HCT116 (cell line): ENCODE measurements around the gene CALML6. TPM values are rescaled to one million over a fixed set of nuclear protein-coding genes. Genes with fewer than 3 reads are reported as not detected.
A peak's percentile ranks its signal among the peaks of the same experiment; 100 is the strongest.

Experiments used
- ATAC-seq: fragments of 200-7000 bp; cut with Tn5 transposase; 2 replicates; pipeline ENCODE4 v1.9.1; 2020; ENCODE audit warnings: mild to moderate bottlenecking, moderate library complexity
- BruUV-seq: library from RNA; stranded (reverse); fragments of 400-500 nt; replicated peaks from 2 replicates; lab custom pipeline; 2021; lab: Mats Ljungman, UMichigan
- CTCF ChIA-PET: fragments of 300-600 bp; sonication (Branson Sonifier 250); formaldehyde crosslinking; loops from one replicate; lab custom pipeline; 2021; ENCODE audit warnings: antibody characterized with exemption; lab: Charles Lee
- POLR2A ChIA-PET: fragments of 300-600, 350-600 bp; sonication (Branson Sonifier 250); formaldehyde crosslinking; loops from one replicate; lab custom pipeline; 2021; ENCODE audit warnings: antibody characterized with exemption; lab: Charles Lee
- RAD21 ChIA-PET, 2 experiments: fragments of 300-600 bp; sonication (Branson Sonifier 250); formaldehyde crosslinking; loops; one replicate each; lab custom pipeline; 2023; ENCODE audit warnings: low total read pairs in 2 of 2; ENCODE audit not compliant: uncharacterized antibody in 2 of 2, unreplicated experiment in 2 of 2, low non-redundant PET in 1 of 2; lab: Charles Lee
- DNase-seq: peaks from one replicate; pipeline ENCODE4 v3.0.0-alpha.2; 2010; ENCODE audit warnings: low read depth, low spot score
- H2AFZ ChIP-seq: fragments of 200-600 bp; shearing (Covaris generic), sonication (generic); 2 replicates; pipeline ENCODE4 v1.6.1; 2017; ENCODE audit warnings: low read depth, mixed run types, mixed read lengths, antibody characterized with exemption, low read length; ENCODE audit not compliant: poor library complexity, severe bottlenecking
- H3K27ac ChIP-seq: 2 replicates; pipeline ENCODE4 v1.5.1; 2012; ENCODE audit warnings: low read depth, low read length
- H3K27me3 ChIP-seq: fragments of 200-600 bp; sonication (generic); 2 replicates; pipeline ENCODE4 v1.6.1; 2016; ENCODE audit warnings: mixed run types, low read length, mixed read lengths; ENCODE audit not compliant: insufficient read depth
- H3K36me3 ChIP-seq, 2 experiments: fragments of 200-500 bp in 1 of 2; fragments of 200-600 bp in 1 of 2; sonication (Bioruptor generic) in 1 of 2; sonication (generic) in 1 of 2; 2 replicates each; pipeline versions ENCODE4 v1.5.1 to v1.6.1; 2014 to 2016; ENCODE audit warnings: low read length in 2 of 2, inconsistent platforms in 1 of 2, mixed read lengths in 1 of 2, mixed run types in 1 of 2; ENCODE audit not compliant: insufficient read depth in 2 of 2, control insufficient read depth in 1 of 2
- H3K4me1 ChIP-seq, 2 experiments: fragments of 200-600 bp in 1 of 2; sonication (generic) in 1 of 2; 2 replicates each; pipeline versions ENCODE4 v1.5.1 to v1.6.1; 2012 to 2017; ENCODE audit warnings: low read length in 2 of 2, inconsistent platforms in 1 of 2, mild to moderate bottlenecking in 1 of 2, mixed read lengths in 1 of 2, mixed run types in 1 of 2, moderate library complexity in 1 of 2; ENCODE audit not compliant: insufficient read depth in 2 of 2, control insufficient read depth in 1 of 2
- H3K4me2 ChIP-seq: fragments of 200-600 bp; sonication (generic); 2 replicates; pipeline ENCODE4 v1.6.1; 2017; ENCODE audit warnings: mixed run types, low read length, mixed read lengths
- H3K4me3 ChIP-seq, 2 experiments: fragments of 200-600 bp in 1 of 2; sonication (generic) in 1 of 2; replicated peaks in 1 of 2; 2 replicates each; pipeline ENCODE4 v1.5.1; 2011 to 2016; ENCODE audit warnings: low read length in 2 of 2, control low read depth in 1 of 2, low read depth in 1 of 2, mild to moderate bottlenecking in 1 of 2, mixed read lengths in 1 of 2, mixed run types in 1 of 2
- H3K79me2 ChIP-seq: fragments of 200-600 bp; sonication (generic); 2 replicates; pipeline ENCODE4 v1.6.1; 2017; ENCODE audit warnings: mild to moderate bottlenecking, mixed run types, low read length, moderate library complexity, mixed read lengths; ENCODE audit not compliant: insufficient read depth
- H3K9ac ChIP-seq: fragments of 200-600 bp; sonication (generic); 2 replicates; pipeline ENCODE4 v1.6.1; 2016; ENCODE audit warnings: low read length, mixed read lengths
- H3K9me2 ChIP-seq: fragments of 200-600 bp; sonication (generic), shearing (Covaris generic); 2 replicates; pipeline ENCODE4 v1.6.1; 2017; ENCODE audit warnings: mixed run types, mild to moderate bottlenecking, moderate library complexity; ENCODE audit not compliant: insufficient read depth
- H3K9me3 ChIP-seq, 2 experiments: fragments of 200-500 bp in 1 of 2; fragments of 200-600 bp in 1 of 2; sonication (Bioruptor generic) in 1 of 2; sonication (generic) in 1 of 2; 2 replicates each; pipeline ENCODE4 v1.6.1; 2014 to 2017; ENCODE audit warnings: low read length in 2 of 2, mixed read lengths in 2 of 2, inconsistent platforms in 1 of 2, low read depth in 1 of 2, mild to moderate bottlenecking in 1 of 2, mixed run types in 1 of 2, moderate library complexity in 1 of 2; ENCODE audit not compliant: control insufficient read depth in 1 of 2, insufficient read depth in 1 of 2
- H4K20me1 ChIP-seq: fragments of 200-600 bp; sonication (generic), shearing (Covaris generic); 2 replicates; pipeline ENCODE4 v1.6.1; 2017; ENCODE audit warnings: mixed run types, mild to moderate bottlenecking, moderate library complexity; ENCODE audit not compliant: insufficient read depth
- CBX3 ChIP-seq: IDR thresholded peaks from 2 replicates; pipeline ENCODE4 v1.6.1; 2012; ENCODE audit warnings: low read depth
- CTCF ChIP-seq, 3 experiments: fragments of 200-600 bp in 1 of 3; sonication (generic) in 1 of 3; IDR thresholded peaks in 2 of 3; conservative IDR thresholded peaks in 1 of 3; 2 replicates each; pipeline ENCODE4 v1.5.1; 2012 to 2017; ENCODE audit warnings: low read depth in 2 of 3, low read length in 2 of 3, antibody characterized with exemption in 1 of 3, borderline replicate concordance in 1 of 3, control low read depth in 1 of 3, mild to moderate bottlenecking in 1 of 3, mixed read lengths in 1 of 3, mixed run types in 1 of 3, moderate library complexity in 1 of 3; ENCODE audit not compliant: insufficient read depth in 1 of 3
- JUND ChIP-seq: IDR thresholded peaks from 2 replicates; pipeline ENCODE4 v1.6.1; 2012
- MAX ChIP-seq: IDR thresholded peaks from 2 replicates; pipeline ENCODE4 v1.6.1; 2012
- POLR2A ChIP-seq: IDR thresholded peaks from 2 replicates; pipeline ENCODE4 v1.7.0; 2011; ENCODE audit warnings: borderline replicate concordance; ENCODE audit not compliant: insufficient read depth, insufficient read length; ENCODE audit errors: extremely low read depth
- RAD21 ChIP-seq: IDR thresholded peaks from 2 replicates; pipeline ENCODE4 v1.6.1; 2012; ENCODE audit warnings: low read depth, mild to moderate bottlenecking
- REST ChIP-seq: IDR thresholded peaks from 2 replicates; pipeline ENCODE4 v1.6.1; 2012; ENCODE audit warnings: low read depth
- SIN3A ChIP-seq: IDR thresholded peaks from 2 replicates; pipeline ENCODE4 v1.6.1; 2012; ENCODE audit warnings: low read depth
- SRF ChIP-seq: IDR thresholded peaks from 2 replicates; pipeline ENCODE4 v1.6.1; 2012; ENCODE audit warnings: low read depth
- TCF7L2 ChIP-seq: IDR thresholded peaks from 2 replicates; pipeline ENCODE4 v1.7.0; 2011; ENCODE audit warnings: borderline replicate concordance, inconsistent platforms; ENCODE audit not compliant: insufficient read depth, insufficient read length; ENCODE audit errors: extremely low read depth
- YY1 ChIP-seq: IDR thresholded peaks from 2 replicates; pipeline ENCODE4 v1.6.1; 2011; ENCODE audit warnings: low read length, low read depth, moderate library complexity, mild to moderate bottlenecking; ENCODE audit not compliant: insufficient replicate concordance; ENCODE audit errors: extremely low read depth
- ZBTB33 ChIP-seq: IDR thresholded peaks from 2 replicates; pipeline ENCODE4 v1.6.1; 2011; ENCODE audit warnings: mild to moderate bottlenecking, low read length, moderate library complexity; ENCODE audit not compliant: insufficient replicate concordance; ENCODE audit errors: extremely low read depth
- ZFX ChIP-seq: fragments of 450-650 bp; IDR thresholded peaks from 2 replicates; pipeline ENCODE4 v1.6.1; 2017
- intact Hi-C: fragments of 100-400 bp; cut with micrococcal nuclease; formaldehyde crosslinking; loops from 2 replicates; pipeline ENCODE4 v1.10.0; 2022
- total RNA-seq: library from RNA; stranded (reverse); gene quantifications from one replicate; pipeline ENCODE4 v1.2.1, GENCODE V29; 2021; ENCODE audit not compliant: unreplicated experiment

Gene CALML6
- total RNA-seq, 1 experiment from 2014 or later, result 2.3 TPM

GRCh38 chr1:1943834-1944570 lies 28.9 kb downstream of the CALML6 start:
- BruUV-seq, result no TSS peak
- ATAC-seq (peak; percentile 98), DNase-seq (peak; percentile 35)
- Histone ChIP-seq H3K4me2 (peak overlapping the region; percentile 91), H3K9me2 (no peaks in the 10 kb centered on the region), H4K20me1 (no peaks in the 10 kb centered on the region), H3K9ac (peak overlapping the region; percentile 20; the same call in 1 of the 2 replicates), H3K9me3 (no peaks in the 10 kb centered on the region), H3K79me2 (no peaks in the 10 kb centered on the region), H3K27ac (no peak overlapping the region; the same call in 1 of the 2 replicates), H3K27me3 (no peaks in the 10 kb centered on the region), H3K4me3 (peak overlapping the region; percentile 35 to 55), H2AFZ (peak overlapping the region; percentile 61), H3K36me3 (no peaks in the 10 kb centered on the region), H3K4me1 (peaks cover 0 to 10% of the 10 kb centered on the region in 2 experiments; a peak in 1 of 4 replicates)
- ChIA-PET RAD21 (interaction anchor here (0.7 to 1.0 kb wide), 3 partner anchors 100 to 103 kb away, joined by 3 to 5 read pairs (median 4); no protein-coding TSS in a partner anchor), CTCF (interaction anchor here (0.6 to 2.8 kb wide), 12 partner anchors 8 to 196 kb away, joined by 3 to 52 read pairs (median 4); partner anchors contain the start of gene CFAP74), POLR2A (interaction anchor here (1.0 kb wide), 1 partner anchor 105 kb away, joined by 3 read pairs; no protein-coding TSS in a partner anchor)
- intact Hi-C loops, result loop anchor here (1.0 kb wide), 1 partner anchor 102 kb away; no protein-coding TSS in a partner anchor
- TF ChIP-seq JUND, result no peak
- TF ChIP-seq POLR2A, result no peak
- no peak for TF ChIP-seq SIN3A
- no peak for TF ChIP-seq ZFX
- TF ChIP-seq YY1, result peak; percentile 50
- TF ChIP-seq REST, result no peak; the same call in 1 of the 2 replicates
- peak; percentile 81 to 87 (median 83) for TF ChIP-seq CTCF (IDR thresholded peaks at IDR 0.05 in 2 of 3, conservative IDR thresholded peaks at IDR 0.05 in 1 of 3; ENCODE audit: borderline replicate concordance in 1 of 3, insufficient read depth in 1 of 3, low read depth in 2 of 3, low read length in 2 of 3)
- no peak for TF ChIP-seq SRF
- peak; percentile 28 for TF ChIP-seq TCF7L2
- TF ChIP-seq CBX3, result no peak
- no peak for TF ChIP-seq ZBTB33
- no peak; the same call in 1 of the 2 replicates for TF ChIP-seq MAX
- TF ChIP-seq RAD21, result peak; percentile 73
